ENCODE results near the gene FAM156A. TPM values are rescaled to one million over a fixed set of nuclear protein-coding genes. Genes with fewer than 3 reads are reported as not detected.
A peak's percentile ranks its signal among the peaks of the same experiment; 100 is the strongest.
"Not testable (repeated sequence)": the region's sequence is repeated elsewhere in the genome, so short reads cannot be mapped to it uniquely, and the experiment has no call there.

Gene FAM156A
- polyA plus RNA-seq, 3 donors: 3.4 to 92.6 (median 5.6) TPM

DNA sequence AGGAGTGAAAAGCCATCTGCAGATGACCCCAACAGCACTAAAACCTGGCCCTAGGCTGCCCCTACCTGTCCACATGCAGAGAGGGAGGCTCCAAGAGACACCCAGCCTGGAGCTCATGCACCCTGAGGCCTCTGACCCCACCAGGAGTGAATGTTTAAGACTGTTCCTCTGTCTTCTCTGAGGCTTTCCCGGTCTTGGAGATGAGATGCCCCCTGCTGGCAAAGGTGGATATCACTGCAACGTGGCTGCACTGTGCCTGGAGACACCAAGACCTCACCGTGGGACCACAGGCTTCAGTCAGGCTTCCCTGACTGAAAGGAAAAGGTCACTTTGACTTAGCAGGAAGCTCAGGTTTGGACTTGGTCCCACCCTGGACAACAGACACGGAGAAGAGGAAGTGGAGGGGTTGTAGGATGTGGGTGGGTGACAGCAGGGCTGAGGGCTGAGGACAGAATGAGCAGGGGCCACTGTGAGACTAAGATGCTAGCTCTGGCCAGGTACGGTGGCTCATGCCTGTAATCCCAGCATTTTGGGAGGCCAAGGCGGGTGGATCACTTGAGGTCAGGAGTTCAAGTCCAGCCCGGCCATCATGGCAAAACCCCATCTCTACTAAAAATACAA is 31.8 kb upstream of the FAM156A start:
- H3K9ac ChIP-seq (ENCODE audit: insufficient read depth, low read length, poor library complexity, severe bottlenecking); H3K9me3 Mint-ChIP-seq; intact Hi-C loops (cut with micrococcal nuclease); H3K27me3 ChIP-seq (ENCODE audit: control insufficient read depth in 2 of 2, insufficient read depth in 2 of 2, low read length in 2 of 2); H3K36me3 Mint-ChIP-seq; H3K27ac ChIP-seq (ENCODE audit: low read depth in 1 of 2, low read length in 2 of 2); H3K9me3 ChIP-seq (replicated peaks in 1 of 2; ENCODE audit: control insufficient read depth in 1 of 2, insufficient read depth in 1 of 2, low read length in 2 of 2); H3K4me3 ChIP-seq (replicated peaks in 1 of 3; ENCODE audit: low read depth in 2 of 3, low read length in 3 of 3); H4K20me1 ChIP-seq (ENCODE audit: insufficient read depth, low read length); H2AFZ ChIP-seq (ENCODE audit: insufficient read depth, low read depth, low read length, poor library complexity, severe bottlenecking); H3K4me2 ChIP-seq (replicated peaks; ENCODE audit: extremely low read depth, low read length, poor library complexity, severe bottlenecking); H3K79me2 ChIP-seq (ENCODE audit: insufficient read depth, low read length); H3K36me3 ChIP-seq (replicated peaks in 1 of 2; ENCODE audit: control insufficient read depth in 1 of 2, insufficient read depth in 2 of 2, low read length in 2 of 2): not testable (repeated sequence)
- Mint-ChIP-seq H3K4me3 (peak overlapping the region in 1 of 2 donors; percentile 67), H3K27ac (peak overlapping the region in 2 of 7 donors; percentile 0 to 85), H3K27me3 (ENCODE audit: low read depth in 3 of 3) (peaks cover 0 to 29% (median 0%) of the 10 kb centered on the region in 3 donors), H3K4me1 (peaks cover 19% of the 10 kb centered on the region)
- TF ChIP-seq, protein P1, sequence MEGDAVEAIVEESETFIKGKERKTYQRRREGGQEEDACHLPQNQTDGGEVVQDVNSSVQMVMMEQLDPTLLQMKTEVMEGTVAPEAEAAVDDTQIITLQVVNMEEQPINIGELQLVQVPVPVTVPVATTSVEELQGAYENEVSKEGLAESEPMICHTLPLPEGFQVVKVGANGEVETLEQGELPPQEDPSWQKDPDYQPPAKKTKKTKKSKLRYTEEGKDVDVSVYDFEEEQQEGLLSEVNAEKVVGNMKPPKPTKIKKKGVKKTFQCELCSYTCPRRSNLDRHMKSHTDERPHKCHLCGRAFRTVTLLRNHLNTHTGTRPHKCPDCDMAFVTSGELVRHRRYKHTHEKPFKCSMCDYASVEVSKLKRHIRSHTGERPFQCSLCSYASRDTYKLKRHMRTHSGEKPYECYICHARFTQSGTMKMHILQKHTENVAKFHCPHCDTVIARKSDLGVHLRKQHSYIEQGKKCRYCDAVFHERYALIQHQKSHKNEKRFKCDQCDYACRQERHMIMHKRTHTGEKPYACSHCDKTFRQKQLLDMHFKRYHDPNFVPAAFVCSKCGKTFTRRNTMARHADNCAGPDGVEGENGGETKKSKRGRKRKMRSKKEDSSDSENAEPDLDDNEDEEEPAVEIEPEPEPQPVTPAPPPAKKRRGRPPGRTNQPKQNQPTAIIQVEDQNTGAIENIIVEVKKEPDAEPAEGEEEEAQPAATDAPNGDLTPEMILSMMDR (IDR thresholded peaks at IDR 0.05): peak; percentile 61
- peak; percentile 31 to 45 (median 34) for DNase-seq
- 0% methylated on average over 2 of the region's 7 CpGs for WGBS (ENCODE audit: insufficient coverage)
- peaks cover 13 to 15% of the 10 kb centered on the region in 2 donors for H3K4me1 ChIP-seq (ENCODE audit: control insufficient read depth in 1 of 2, insufficient read depth in 2 of 2, low read length in 2 of 2)

- H3K27ac Mint-ChIP-seq: no peak overlapping the region
- TF ChIP-seq, protein P1 (IDR thresholded peaks at IDR 0.05): no peak
These were observed 30.9 kb upstream of the FAM156A start for GRCh38 chrX:52988985-52989917.

More at GRCh38 chrX:52988985-52989917, 30.9 kb upstream of the FAM156A start:
- peaks cover 4 to 6% of the 10 kb centered on the region in 2 donors for H3K4me1 ChIP-seq (ENCODE audit: control insufficient read depth in 1 of 2, insufficient read depth in 2 of 2, low read length in 2 of 2)
- H4K20me1 ChIP-seq (ENCODE audit: insufficient read depth, low read length): no peaks in the 10 kb centered on the region
- Mint-ChIP-seq H3K4me3 (no peak overlapping the region), H3K27me3 (ENCODE audit: low read depth in 3 of 3) (peaks cover 0 to 30% (median 1%) of the 10 kb centered on the region in 3 donors), H3K36me3 (no peaks in the 10 kb centered on the region), H3K4me1 (peaks cover 10% of the 10 kb centered on the region), H3K9me3 (no peaks in the 10 kb centered on the region)
- no peak overlapping the region for H3K4me3 ChIP-seq (replicated peaks in 1 of 3; ENCODE audit: low read depth in 2 of 3, low read length in 3 of 3)
- H3K27me3 ChIP-seq (ENCODE audit: control insufficient read depth in 2 of 2, insufficient read depth in 2 of 2, low read length in 2 of 2): no peaks in the 10 kb centered on the region
- intact Hi-C loops (cut with micrococcal nuclease): no loop called here
- DNase-seq: no peak
- no peak overlapping the region for H3K4me2 ChIP-seq (replicated peaks; ENCODE audit: extremely low read depth, low read length, poor library complexity, severe bottlenecking)
- no peaks in the 10 kb centered on the region for H3K36me3 ChIP-seq (replicated peaks in 1 of 2; ENCODE audit: control insufficient read depth in 1 of 2, insufficient read depth in 2 of 2, low read length in 2 of 2)
- H3K9ac ChIP-seq (ENCODE audit: insufficient read depth, low read length, poor library complexity, severe bottlenecking): no peak overlapping the region
- no peak overlapping the region for H3K27ac ChIP-seq (ENCODE audit: low read depth in 1 of 2, low read length in 2 of 2)
- no peak overlapping the region for H2AFZ ChIP-seq (ENCODE audit: insufficient read depth, low read depth, low read length, poor library complexity, severe bottlenecking)
- no peaks in the 10 kb centered on the region for H3K9me3 ChIP-seq (replicated peaks in 1 of 2; ENCODE audit: control insufficient read depth in 1 of 2, insufficient read depth in 1 of 2, low read length in 2 of 2)
- peaks cover 3% of the 10 kb centered on the region for H3K79me2 ChIP-seq (ENCODE audit: insufficient read depth, low read length)
- WGBS (ENCODE audit: insufficient coverage): 70% methylated on average over 2 of the region's 14 CpGs
